GM12891 (cell line): ENCODE data around the gene PITPNC1.

ENCODE experiments used
- POLR2A ChIP-seq: IDR thresholded peaks from 2 replicates; pipeline ENCODE4 v1.6.1; 2011; ENCODE audit warnings: low read depth, low read length, control low read depth
- POLR2AphosphoS5 ChIP-seq: IDR thresholded peaks from 2 replicates; pipeline ENCODE4 v1.6.1; 2011; ENCODE audit warnings: low read depth, low read length, control low read depth
- POU2F2 ChIP-seq: IDR thresholded peaks from 2 replicates; pipeline ENCODE4 v1.6.1; 2011; ENCODE audit warnings: low read depth, mild to moderate bottlenecking, control low read depth, low read length, moderate library complexity
- SPI1 ChIP-seq: IDR thresholded peaks from 2 replicates; pipeline ENCODE4 v1.6.1; 2011; ENCODE audit warnings: low read depth, low read length, control low read depth
- TAF1 ChIP-seq: IDR thresholded peaks from 2 replicates; pipeline ENCODE4 v1.6.1; 2011; ENCODE audit warnings: low read depth, low read length, control low read depth

DNA sequence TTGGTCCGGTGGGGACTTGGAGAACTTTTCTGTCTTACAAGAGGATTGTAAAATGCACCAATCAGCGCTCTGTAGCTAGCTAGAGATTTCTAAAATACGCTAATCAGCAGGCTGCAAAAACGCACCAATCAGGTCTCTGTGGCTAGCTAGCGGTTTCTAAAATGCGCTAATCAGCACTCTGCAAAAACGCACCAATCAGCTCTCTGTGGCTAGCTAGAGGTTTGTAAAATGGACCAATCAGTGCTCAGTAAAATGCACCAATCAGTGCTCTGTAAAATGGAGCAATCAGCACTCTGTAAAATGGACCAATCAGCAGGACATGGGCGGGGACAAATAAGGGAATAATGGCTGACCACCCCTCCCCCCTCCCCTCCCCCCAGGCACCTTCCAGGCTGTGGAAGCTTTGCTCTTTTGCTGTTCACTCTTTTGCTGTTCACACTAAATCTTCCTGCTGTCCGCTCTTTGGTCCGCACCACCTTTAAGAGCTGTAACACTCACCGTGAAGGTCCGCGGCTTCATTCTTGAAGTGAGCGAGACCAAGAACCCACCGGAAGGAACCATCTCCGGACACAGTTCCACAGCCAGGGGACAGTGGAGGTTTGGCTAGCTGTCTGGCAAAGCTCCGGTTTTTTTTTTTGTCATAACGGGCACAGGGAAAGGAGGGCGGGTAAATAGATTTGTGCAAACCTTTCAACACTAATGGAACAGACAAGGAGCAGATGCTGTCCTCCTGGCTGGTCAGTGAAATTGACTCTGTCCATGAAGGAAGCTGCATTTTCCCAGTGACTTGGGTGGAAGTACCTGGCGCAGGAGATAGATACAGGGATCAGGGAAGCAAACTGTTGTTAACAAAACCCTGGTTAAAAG is 8.3 kb downstream of the PITPNC1 start:
- TF ChIP-seq POLR2A (no peak), POLR2AphosphoS5 (no peak), SPI1 (no peak), TAF1 (no peak), POU2F2 (no peak)
